NCI-H2029 (cell line): ENCODE results near the gene CHIC2.
"Not testable (repeated sequence)": the region's sequence is repeated elsewhere in the genome, so short reads cannot be mapped to it uniquely, and the experiment has no call there.

Source experiments
- DNase-seq: peaks from one replicate; lab custom pipeline; 2025; lab: John Stamatoyannopoulos, UW

Gene CHIC2

GRCh38 chr4:54061067-54061466 is 3.3 kb downstream of the CHIC2 start:
- DNase-seq = no peak

DNA sequence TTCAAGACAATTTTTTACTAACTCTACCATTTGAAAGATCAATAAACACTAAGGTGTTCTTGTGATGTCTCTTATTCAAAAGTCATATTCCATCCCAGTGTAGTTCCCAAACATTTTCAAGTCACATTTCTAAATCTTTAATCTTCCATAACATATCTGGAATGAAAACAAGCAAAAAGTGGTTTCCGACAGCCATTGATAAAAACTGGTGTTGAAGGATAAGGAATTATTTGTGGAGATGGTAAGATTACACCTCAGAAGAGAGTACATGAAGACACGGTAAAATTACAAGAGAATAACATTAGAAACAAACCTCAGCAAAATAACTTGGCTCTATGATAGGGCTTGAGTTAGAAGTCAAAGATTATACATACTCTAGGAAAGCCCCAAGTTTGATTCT is 4.3 kb downstream of the CHIC2 start:
- DNase-seq = no peak

DNA sequence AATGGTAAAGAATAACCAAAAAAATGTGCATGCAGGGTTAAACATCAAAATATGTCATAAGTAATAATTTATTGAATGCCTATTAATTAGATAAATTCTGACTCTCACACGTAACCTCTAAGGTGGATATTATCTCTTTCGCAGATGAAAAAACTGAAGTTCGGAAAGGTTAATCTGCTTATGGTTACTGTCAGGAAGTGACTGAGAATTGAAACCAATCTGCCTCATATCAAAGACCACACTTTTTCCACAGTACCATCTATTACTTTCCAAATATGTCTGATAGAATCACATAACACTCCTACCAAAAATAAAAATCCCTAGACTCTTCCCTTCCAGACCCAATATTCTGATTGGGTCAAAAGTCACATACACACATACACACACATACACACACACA is 6.2 kb downstream of the CHIC2 start:
- no peak for DNase-seq

DNA sequence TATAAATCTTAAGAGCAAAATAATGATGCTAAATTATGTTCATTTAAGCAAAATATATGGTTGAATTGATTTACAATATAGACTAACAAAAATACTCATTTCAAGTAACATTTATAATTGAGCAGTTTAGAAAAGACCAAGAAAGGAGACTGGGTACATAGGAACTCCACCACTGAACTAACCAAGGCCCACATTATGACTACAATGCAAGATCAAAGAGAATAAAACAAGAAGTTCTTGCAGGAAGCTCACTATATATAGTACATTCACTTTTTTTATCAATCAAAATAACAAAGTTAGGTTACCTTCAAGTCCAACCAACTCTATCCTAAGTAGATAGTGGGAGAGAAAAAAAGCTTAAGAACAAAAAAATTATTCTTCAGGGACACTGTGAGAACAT is 8.0 kb downstream of the CHIC2 start:
- no peak for DNase-seq

DNA sequence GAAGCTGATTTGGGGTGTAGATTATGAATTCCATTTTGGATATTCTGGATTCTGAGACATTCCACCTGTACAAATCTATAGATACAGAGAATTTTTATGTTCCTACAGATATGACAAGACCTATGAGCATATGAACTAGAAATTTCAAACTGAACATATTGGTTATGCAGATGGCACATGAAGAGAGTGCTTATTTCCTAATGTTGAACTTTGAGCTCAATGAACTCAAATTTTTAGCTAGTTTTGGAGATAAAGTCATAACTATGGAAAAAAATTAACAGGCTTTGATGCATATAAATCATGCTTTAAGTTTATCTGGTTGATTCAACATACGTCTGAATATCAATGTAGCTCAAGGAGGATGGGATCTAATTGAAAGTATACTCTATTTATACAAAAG is 8.9 kb downstream of the CHIC2 start:
- no peak for DNase-seq

GRCh38 chr4:54054501-54054900 is 9.9 kb downstream of the CHIC2 start:
- no peak for DNase-seq

DNA sequence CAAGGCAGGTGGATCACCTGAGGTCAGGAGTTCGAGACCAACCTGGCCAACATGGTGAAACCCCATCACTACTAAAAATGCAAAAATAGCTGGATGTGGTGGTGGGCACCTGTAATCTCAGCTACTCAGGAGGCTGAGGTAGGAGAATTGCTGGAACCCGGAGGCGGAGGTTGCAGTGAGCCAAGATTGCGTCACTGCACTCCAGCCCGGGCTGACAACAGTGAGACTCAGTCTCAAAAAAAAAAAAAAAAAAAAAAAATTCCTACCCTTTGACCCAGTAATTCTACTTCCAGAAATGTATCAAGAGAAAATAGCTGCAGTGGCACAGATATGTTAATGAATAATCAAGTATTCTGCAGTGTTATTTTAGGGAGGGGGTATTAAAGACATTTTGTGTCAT is 11.1 kb downstream of the CHIC2 start:
- DNase-seq = not testable (repeated sequence)

- no peak for DNase-seq
These were observed 14.0 kb downstream of the CHIC2 start for GRCh38 chr4:54050214-54050904.

DNA sequence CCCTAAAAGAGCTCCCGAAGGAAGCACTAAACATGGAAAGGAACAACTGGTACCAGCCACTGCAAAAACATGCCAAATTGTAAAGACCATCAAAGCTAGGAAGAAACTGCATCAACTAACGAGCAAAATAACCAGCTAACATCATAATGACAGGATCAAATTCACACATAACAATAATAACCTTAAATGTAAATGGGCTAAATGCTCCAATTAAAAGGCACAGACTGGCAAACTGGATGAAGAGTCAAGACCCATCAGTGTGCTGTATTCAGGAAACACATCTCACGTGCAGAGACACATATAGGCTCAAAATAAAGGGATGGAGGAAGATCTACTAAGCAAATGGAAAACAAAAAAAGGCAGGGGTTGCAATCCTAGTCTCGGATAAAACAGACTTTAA is 20.8 kb downstream of the CHIC2 start:
- not testable (repeated sequence) for DNase-seq

DNA sequence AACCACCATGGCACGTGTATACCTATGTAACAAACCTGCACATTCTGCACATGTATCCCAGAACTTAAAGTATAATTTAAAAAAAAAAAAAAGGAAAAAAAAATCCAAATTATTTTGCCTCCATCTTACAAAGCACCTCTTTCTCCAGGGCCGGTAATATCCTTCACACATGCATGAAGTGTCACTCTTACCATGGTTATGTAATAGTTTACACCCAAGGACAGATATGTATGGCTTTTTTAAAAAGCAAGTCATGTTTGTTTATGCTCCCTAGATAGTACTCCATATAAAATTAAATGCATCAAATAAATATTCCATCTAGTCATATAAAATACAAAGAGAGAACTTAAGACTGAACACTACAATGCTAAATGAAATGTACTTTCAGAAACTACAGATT is 22.5 kb downstream of the CHIC2 start:
- DNase-seq = no peak

- no peak for DNase-seq
These were observed 23.3 kb downstream of the CHIC2 start for GRCh38 chr4:54041100-54041499.

DNA sequence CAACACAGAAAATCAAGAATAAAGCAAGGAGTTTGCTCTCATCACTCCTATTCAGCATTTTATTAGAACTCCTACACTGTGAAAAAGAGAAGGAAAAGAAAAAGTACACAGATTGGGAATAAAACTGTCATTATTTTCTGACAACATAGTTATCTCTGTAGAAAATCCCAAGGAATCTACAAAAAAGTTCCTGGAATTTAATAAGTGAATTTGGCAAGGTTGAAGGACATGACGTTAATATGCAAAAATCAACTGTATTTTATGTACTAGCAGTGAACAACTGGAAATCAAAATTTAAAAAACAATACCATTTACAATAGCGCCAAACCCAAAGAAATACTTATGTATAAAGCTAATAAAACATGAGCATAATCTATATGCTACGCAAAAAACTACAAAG is 26.3 kb downstream of the CHIC2 start:
- no peak for DNase-seq

- DNase-seq = no peak
These were observed 28.2 kb downstream of the CHIC2 start for GRCh38 chr4:54036184-54036583.

DNA sequence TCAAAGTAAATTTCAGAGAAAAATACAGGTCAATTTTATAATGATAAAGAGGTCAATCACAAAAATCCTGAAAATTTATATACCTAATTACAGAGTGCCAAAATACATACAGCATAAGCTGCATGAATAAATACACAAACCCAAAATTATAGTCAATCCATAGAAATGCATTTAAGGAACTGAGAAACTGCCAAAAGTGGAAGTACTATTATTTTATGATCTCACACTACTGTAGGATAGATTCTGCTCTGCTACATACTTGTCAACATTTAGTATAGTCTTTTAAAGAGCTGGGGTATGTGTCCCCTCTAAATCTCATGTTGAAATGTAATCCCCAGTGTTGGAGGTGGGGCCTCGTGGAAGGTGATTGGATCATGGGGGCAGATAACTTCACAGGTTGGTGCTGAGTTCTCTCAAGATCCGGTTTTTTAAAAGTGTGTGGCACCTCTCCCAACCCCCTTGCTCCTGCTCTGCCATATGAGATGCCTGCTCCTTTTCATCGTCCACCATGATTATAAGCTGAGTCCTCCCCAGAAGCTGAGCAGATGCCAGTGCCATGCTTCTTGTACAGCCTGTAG is 31.8 kb downstream of the CHIC2 start:
- DNase-seq = no peak

GRCh38 chr4:54027311-54027710 is 37.1 kb downstream of the CHIC2 start:
- DNase-seq = no peak

GRCh38 chr4:54025582-54025981 is 38.8 kb downstream of the CHIC2 start:
- DNase-seq = no peak

DNA sequence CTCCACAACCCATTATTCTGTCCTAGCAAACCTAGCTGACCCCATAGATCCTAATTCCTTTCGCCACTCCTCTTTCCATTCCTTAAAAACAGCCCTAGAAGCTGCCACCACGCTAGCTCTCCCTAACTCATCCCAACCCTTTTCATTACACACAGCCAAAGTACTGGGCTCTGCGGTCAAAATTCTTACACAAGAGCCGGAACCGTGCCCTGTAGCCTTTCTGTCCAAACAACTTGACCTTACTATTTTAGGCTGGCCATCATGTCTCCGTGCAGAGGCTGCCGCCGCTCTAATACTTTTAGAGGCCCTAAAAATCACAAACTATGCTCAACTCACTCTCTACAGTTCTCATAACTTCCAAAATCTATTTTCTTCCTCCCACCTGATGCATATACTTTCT is 41.4 kb downstream of the CHIC2 start:
- not testable (repeated sequence) for DNase-seq

GRCh38 chr4:54017974-54018373 is 46.4 kb downstream of the CHIC2 start:
- DNase-seq = no peak

GRCh38 chr4:54017308-54017707 is 47.1 kb downstream of the CHIC2 start:
- no peak for DNase-seq

DNA sequence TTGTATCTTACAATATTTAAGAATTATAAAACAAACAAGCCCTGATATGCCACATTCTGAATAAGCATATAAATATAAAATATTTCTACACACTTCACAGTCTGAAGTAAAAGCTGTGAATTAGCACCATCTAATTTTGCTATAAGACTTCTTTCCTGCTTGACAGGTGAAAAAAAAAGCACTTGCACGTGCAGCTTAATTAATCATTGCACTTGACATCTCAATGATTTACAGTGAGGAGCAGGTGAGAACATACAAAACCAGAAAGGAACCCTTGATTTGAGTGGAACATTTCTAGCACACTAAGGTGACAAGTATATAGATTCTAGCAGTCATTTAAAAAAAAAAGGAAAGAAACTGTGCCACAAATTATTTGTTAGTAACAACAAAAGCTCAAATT is 47.9 kb downstream of the CHIC2 start:
- peak; percentile 50 for DNase-seq

GRCh38 chr4:54015423-54016030 is 48.9 kb downstream of the CHIC2 start:
- no peak for DNase-seq

DNA sequence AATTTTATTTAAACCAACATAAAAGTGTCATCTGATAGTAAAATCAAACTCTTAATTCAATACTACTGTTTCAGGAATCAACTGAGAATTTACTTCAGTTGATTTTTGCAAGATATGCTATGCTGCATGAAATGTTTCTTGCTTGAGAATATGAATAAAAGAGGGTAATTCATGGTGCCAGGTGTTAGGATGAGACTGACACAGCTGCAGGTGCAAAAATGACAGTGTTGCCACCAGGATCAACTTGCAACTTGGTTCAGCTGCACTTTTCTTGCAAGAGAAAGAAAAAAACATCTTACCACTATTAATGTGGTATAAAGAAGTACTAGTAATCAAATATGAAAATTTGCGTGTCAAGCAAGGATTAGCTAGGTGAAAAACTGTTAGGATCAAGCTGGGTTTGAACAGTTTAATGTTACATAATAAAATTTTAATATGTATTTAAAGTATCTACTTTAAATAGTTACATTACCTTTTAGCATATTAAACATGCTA is 49.7 kb downstream of the CHIC2 start:
- DNase-seq = no peak

DNA sequence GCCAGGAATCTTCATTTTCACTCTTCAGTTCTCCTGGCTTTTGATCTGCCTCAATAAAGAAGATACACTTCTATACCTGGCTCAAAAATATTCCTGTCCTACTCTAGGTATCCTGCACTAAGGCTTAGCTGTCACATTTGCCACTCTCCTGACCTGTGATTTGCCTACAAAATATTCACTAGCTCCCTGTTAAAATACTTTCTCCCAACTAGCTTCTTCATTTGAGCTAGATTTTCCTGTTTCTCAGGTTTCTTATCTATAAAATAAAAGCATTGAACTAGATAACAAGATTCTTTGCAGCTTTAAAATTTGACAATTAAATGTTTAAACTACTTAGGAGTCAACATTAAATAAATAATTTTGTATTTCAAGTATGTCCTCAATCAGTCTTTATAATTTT is 53.2 kb downstream of the CHIC2 start:
- no peak for DNase-seq

DNA sequence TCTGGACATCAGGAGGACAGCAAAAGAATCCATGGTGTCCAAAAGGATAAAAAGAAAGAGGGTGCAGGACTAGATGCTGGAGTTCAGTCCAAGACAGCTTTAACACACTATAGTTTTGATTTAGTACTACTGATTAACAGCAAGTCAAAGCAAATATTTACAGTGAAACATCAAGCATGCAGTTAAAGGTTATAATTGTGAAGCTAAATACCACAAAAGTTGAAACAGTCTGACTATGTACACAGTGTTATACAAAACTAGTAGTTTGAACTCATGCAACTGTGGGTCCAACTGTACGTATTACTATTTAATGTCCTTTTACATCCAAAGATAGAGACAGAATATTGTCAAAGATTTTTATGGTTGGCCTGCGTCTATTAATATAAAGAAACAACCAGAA is 57.6 kb downstream of the CHIC2 start:
- no peak for DNase-seq
